GM19452 (cell line): ENCODE data around the gene NPR2.

Experiments
- ATAC-seq: cut with Tn5 transposase; IDR thresholded peaks from one replicate; pipeline ENCODE4 v1.9.1; 2021; ENCODE audit not compliant: unreplicated experiment

NPR2 gene

GRCh38 chr9:35829084-35829763 lies 37.8 kb downstream of the NPR2 start, which contains the start of gene TMEM8B:
Gene TMEM8B, plus strand, starts transcription at chr9:35829228. Its CDS starts 220 bp downstream, at chr9:35829448.
- ATAC-seq: peak; percentile 84

- no peak for ATAC-seq
These were observed 38.3 kb downstream of the NPR2 start for GRCh38 chr9:35829764-35830096.

DNA sequence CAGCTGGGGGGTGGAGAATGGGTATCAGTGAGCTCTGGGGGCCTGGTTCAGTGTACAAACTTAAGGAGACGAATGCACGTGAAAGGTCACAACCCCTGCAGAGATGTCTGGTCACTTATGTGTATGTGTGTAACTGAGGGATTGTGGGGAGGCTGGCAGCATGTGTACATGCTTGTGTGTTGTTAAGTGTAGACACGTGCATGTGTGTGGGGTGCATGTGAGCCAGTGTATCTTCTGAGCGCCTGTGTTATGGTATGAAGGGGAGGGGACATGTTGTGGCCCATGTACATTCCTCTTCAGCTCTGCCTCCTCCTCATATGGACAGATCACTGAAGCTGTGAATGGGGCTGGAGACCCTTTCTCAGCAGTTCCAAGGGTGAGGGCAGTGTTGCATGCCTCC lies 39.6 kb downstream of the NPR2 start:
- no peak for ATAC-seq

GRCh38 chr9:35832814-35833213 lies 41.4 kb downstream of the NPR2 start:
- ATAC-seq: no peak

DNA sequence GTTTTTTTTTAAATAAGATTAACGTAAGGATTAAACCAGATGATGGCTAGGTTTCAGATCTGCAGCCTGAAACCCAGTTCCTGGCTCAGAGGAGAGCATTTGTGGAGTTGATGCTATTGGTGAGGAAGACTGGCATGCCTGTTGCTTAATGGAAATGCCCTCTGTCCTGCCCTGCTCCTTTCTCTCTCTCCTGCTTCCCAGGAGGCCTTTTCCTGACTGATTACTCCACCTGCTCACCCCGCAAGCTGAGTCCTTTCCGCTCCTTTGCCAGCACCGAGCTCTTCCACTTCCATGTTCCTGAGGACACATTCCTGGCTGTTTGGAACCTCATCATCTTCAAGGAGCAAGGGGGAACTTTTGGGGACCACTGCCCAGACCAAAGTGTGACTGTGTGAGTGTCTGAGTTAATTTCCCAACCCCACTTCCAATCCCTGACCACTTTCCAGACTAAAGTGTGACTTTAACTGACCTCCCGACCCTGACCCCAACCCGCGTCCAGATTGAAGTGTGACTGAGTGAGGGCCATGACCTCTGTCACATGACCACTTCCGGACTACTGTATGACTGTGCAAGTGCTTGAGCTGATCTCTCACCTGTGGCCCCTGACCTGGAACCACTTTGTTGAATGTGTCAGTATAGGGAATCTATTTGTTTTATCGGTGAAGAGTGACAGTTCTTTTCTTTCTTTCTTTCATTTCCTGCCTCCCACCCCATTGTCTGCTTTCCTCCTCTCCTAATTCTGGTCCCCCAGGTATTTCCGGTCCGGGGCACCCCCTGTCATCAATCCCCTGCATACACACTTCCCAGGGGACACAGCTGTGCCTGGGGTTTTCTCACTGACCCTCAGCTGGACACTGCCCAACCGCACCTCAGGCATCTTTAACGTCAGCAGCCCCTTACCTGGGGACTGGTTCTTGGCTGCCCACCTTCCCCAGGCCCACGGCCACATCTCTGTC lies 43.1 kb downstream of the NPR2 start:
- no peak for ATAC-seq

DNA sequence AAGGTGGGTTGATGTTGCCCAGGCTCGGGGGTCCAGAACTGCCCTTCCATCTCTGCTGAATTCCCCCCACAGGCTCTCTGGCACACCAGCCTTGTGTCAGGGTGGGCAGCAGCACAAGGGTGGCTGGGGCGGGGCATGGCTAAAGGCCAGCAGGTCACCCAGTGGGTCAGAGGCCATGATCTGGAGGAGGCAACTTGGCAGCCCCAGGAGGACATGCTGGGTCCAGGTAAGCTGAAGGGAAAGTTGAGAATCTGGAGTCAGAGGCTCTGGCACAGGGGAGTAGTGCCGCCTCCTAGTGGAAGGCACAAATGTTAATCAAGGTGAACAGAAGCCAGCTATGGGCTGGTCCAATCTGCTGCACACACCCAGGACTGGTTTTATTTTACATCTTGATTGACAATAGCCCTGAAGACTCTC lies 43.8 kb downstream of the NPR2 start:
- ATAC-seq: no peak

DNA sequence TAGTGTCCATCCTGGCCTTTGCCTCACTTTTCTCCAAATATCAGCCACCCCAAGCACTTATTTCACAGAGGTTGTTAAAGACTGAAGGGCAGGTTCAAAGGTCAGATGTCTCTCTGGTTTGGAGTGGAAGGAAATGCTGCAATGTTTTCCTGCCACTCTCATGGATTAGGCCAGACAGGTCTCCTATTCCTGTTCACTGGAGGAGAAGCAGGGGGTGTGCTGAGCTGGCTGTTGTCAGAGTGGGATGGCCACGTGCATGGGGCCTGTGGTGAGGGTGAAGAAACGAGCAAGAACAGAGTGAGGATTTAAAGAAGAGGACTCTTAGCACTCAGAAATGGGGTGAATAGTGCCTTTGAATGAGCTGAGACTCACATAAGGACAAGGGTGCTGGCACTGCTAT lies 44.4 kb downstream of the NPR2 start:
- no peak for ATAC-seq

GRCh38 chr9:35836595-35836994 lies 45.2 kb downstream of the NPR2 start:
- ATAC-seq: no peak

- ATAC-seq: no peak
These were observed 48.5 kb downstream of the NPR2 start for GRCh38 chr9:35839926-35840325.

- no peak for ATAC-seq
These were observed 49.7 kb downstream of the NPR2 start for GRCh38 chr9:35840881-35841644.

DNA sequence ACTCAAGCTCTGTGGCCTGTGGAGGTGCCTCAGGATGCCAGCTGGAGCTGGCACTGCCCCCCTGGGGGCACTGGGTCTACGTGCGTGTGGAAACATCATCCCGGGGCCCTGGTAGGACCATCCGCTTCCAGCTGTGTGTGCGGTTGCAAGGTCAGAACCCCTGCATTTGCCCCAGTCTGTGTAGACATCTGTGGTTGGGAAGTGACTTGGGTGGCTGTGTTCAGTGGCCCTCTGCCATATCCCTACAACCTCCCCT lies 50.2 kb downstream of the NPR2 start:
- no peak for ATAC-seq

- ATAC-seq: no peak
These were observed 50.8 kb downstream of the NPR2 start for GRCh38 chr9:35842020-35842745.

DNA sequence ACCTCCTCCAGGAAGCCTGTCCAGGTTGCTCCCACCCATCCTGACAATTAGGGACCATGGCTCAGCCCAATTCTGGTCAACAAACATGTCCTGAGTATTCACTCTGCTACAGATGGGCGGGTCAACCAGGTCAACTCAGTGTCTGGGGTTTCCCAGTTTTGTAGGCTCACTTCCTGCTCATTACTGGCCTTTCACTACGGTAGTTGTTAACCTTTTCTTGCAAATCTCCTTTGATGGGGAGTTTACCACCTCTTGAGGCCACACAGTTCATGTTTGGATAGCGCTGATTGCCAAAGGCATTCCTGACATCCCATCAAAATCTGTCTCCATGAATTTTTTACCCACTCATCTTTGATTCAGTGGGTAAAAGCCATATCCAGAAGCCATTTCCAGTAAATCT lies 51.4 kb downstream of the NPR2 start:
- peak; percentile 55 for ATAC-seq

GRCh38 chr9:35844628-35845270 lies 53.4 kb downstream of the NPR2 start:
- no peak for ATAC-seq

GRCh38 chr9:35845824-35846771 lies 54.7 kb downstream of the NPR2 start:
- ATAC-seq: no peak

DNA sequence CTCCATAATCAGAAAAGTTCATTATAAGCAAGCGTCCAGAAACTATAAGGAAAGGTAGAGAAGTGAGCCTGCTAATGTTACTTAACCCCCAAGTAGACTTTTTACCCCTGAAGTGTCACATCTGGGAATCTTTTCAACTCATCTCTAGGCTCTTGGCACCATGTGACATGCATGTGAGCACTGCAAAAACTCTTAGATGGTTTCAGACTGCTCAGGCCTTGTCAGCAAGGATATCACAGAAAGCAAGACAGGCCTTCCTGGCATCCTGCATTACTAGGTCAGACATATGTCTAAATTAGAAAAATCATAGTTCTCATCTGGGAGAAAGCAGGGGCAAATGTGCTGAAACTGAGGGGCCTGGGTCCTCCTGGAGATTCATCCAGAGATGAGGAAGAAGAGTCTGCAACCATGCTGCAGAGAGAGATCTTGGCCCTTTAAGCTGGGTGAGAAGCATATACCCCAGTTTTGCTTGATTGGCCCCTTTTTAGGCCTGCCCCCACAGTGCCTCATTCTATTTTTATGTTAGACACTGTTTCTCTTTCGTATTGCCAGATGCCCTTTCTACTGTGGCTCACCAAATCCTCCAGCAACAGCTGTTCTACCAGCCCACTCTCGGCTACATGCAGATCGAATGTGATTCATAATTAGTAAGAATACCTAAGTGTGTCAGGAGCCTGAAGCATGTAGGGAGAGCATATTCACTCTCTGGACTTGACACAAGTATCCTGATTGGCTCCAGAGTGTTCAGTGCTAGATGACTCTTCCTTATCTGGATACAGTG lies 56.6 kb downstream of the NPR2 start:
- ATAC-seq: peak; percentile 88

GRCh38 chr9:35852267-35852815 lies 61.0 kb downstream of the NPR2 start:
- no peak for ATAC-seq
